Measurements from ENCODE around the gene NT5M. TPM values are rescaled to one million over a fixed set of nuclear protein-coding genes. Genes with fewer than 3 reads are reported as not detected.

Gene NT5M
- total RNA-seq, 1 experiment from 2014 or later = 6.6 TPM

DNA sequence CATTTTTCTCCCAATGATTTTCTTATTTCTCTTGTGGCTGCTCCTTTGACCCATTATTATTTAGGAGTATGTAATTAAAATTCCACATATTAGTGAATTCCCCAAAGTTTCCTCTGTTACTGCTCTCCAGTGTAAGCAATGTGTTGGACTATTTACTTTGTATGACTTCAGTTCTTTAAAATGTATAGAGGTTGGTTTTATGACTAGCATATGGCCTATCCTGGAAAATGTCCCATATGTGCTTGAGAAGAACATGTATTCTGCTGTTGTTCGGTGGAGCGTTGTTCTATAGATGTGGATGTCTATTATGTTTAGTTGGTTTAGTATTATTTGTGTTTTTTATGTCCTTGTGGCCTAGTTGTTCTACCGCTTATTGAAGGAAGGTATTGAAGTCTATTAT is 6.0 kb upstream of the NT5M start:
- Histone ChIP-seq H3K79me2 (ENCODE audit: insufficient read depth, low read length) (no peaks in the 10 kb centered on the region), H3K4me2 (ENCODE audit: insufficient read depth, insufficient read length, low read length) (no peak overlapping the region), H2BK15ac (ENCODE audit: low read depth, low read length) (no peak overlapping the region), H3K4me1 (ENCODE audit: insufficient read depth, low read length) (no peaks in the 10 kb centered on the region), H2BK120ac (ENCODE audit: low read depth, low read length, poor library complexity, severe bottlenecking) (no peak overlapping the region), H3K9ac (ENCODE audit: extremely low read depth, insufficient read length, low read length) (no peak overlapping the region), H4K20me1 (ENCODE audit: control insufficient read depth, insufficient read depth, insufficient read length) (no peaks in the 10 kb centered on the region), H3T11ph (ENCODE audit: low read length) (no peak overlapping the region), H4K5ac (ENCODE audit: insufficient read length, low read depth, low read length) (no peak overlapping the region), H4K8ac (replicated peaks; ENCODE audit: insufficient read length, low read depth, low read length) (no peak overlapping the region), H3K4ac (ENCODE audit: low read depth, low read length) (no peak overlapping the region), H2BK20ac (ENCODE audit: low read depth, low read length, poor library complexity, severe bottlenecking) (no peak overlapping the region), H3K23me2 (ENCODE audit: insufficient read length, low read depth, low read length, poor library complexity, severe bottlenecking) (no peaks in the 10 kb centered on the region), H3K9me3 (ENCODE audit: control insufficient read depth, low read depth, low read length) (no peaks in the 10 kb centered on the region), H3K18ac (ENCODE audit: insufficient read length, low read depth, low read length) (no peak overlapping the region), H2AK5ac (ENCODE audit: insufficient read length, low read length) (no peak overlapping the region), H4K91ac (ENCODE audit: insufficient read length, low read depth, low read length) (no peak overlapping the region), H3K27ac (ENCODE audit: insufficient read length, low read depth, low read length) (no peak overlapping the region), H3K27me3 (ENCODE audit: insufficient read depth, low read length) (no peaks in the 10 kb centered on the region), H3K56ac (ENCODE audit: insufficient read length, low read depth, low read length) (no peak overlapping the region), H3K23ac (ENCODE audit: insufficient read length, low read depth, low read length) (no peak overlapping the region), H2AFZ (ENCODE audit: low read length) (no peak overlapping the region), H3K14ac (ENCODE audit: insufficient read depth, low read length) (no peak overlapping the region), H3K79me1 (ENCODE audit: insufficient read depth, low read depth, low read length, poor library complexity, severe bottlenecking) (no peaks in the 10 kb centered on the region), H2BK5ac (ENCODE audit: insufficient read length, low read length) (no peak overlapping the region), H2BK12ac (ENCODE audit: insufficient read length, low read depth, low read length) (no peak overlapping the region)
- Mint-ChIP-seq H3K36me3 (ENCODE audit: insufficient read depth in 1 of 3, low read depth in 3 of 3) (no peaks in the 10 kb centered on the region), H3K27me3 (ENCODE audit: low read depth) (no peaks in the 10 kb centered on the region), H3K4me3 (no peak overlapping the region), H3K27ac (no peak overlapping the region), H3K4me1 (peaks cover 6 to 20% of the 10 kb centered on the region in 2 experiments), H3K9me3 (no peaks in the 10 kb centered on the region)
- no CpG with 5 or more reads among the region's 3 CpGs for WGBS (ENCODE audit: extremely low coverage, insufficient read length, low lambda C conversion rate)
- TF ChIP-seq, protein P1, sequence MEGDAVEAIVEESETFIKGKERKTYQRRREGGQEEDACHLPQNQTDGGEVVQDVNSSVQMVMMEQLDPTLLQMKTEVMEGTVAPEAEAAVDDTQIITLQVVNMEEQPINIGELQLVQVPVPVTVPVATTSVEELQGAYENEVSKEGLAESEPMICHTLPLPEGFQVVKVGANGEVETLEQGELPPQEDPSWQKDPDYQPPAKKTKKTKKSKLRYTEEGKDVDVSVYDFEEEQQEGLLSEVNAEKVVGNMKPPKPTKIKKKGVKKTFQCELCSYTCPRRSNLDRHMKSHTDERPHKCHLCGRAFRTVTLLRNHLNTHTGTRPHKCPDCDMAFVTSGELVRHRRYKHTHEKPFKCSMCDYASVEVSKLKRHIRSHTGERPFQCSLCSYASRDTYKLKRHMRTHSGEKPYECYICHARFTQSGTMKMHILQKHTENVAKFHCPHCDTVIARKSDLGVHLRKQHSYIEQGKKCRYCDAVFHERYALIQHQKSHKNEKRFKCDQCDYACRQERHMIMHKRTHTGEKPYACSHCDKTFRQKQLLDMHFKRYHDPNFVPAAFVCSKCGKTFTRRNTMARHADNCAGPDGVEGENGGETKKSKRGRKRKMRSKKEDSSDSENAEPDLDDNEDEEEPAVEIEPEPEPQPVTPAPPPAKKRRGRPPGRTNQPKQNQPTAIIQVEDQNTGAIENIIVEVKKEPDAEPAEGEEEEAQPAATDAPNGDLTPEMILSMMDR (conservative IDR thresholded peaks at IDR 0.05) = no peak
- DNase-seq = no peak

Data from H9 (cell line).